Right lobe of liver (tissue), 4 donors: ENCODE results near the gene CDH13.

Experiments used
- CTCF ChIP-seq, 4 donors: fragments of 200-600 bp in 3 of 4; fragments of 450-650 bp in 1 of 4; IDR thresholded peaks; one replicate each; pipeline versions ENCODE4 v1.5.1 to v1.8.0; 2016 to 2022; ENCODE audit warnings: antibody characterized with exemption in 4 of 4, mild to moderate bottlenecking in 2 of 4
- POLR2A ChIP-seq: fragments of 450-650 bp; IDR thresholded peaks from one replicate; pipeline ENCODE4 v1.6.1; 2017; ENCODE audit warnings: antibody characterized with exemption, mild to moderate bottlenecking
- donor health status: DM: no; HTN: no; CAD: no.
- donor health status: DM: no; HTN: no; CAD: no.
- donor health status: DM: no; HTN: yes; CAD: no.

DNA sequence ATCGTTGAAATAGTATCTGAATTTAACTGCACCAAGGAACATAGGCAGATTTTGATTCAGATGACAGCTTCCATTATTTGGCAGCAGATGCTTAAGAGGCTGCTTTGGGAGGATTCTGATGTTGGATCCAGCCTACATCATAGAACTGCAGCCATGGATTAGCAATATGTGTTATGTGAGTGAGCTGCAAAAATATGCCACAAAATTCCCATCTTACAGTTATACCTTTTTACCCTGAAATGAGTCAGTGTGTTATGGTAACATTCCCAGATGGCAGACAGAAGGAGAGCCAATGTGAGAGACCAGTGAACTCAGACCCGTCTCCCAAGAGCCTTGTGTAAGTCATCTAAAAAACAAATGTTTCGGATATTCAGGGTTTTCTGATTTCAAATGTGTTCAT, 206.1 kb downstream of the CDH13 start:
- TF ChIP-seq CTCF (IDR thresholded peaks at IDR 0.05) (no peak), POLR2A (no peak)
